Ishikawa (cell line): ENCODE results near the gene UNC79.

Experiments used
- EP300 ChIP-seq: IDR thresholded peaks from 2 replicates; pipeline ENCODE4 v1.6.1; 2012; ENCODE audit warnings: borderline replicate concordance
- TF ChIP-seq, protein P1 (sequence below): IDR thresholded peaks from 2 replicates; pipeline ENCODE4 v1.6.1; 2012

DNA sequence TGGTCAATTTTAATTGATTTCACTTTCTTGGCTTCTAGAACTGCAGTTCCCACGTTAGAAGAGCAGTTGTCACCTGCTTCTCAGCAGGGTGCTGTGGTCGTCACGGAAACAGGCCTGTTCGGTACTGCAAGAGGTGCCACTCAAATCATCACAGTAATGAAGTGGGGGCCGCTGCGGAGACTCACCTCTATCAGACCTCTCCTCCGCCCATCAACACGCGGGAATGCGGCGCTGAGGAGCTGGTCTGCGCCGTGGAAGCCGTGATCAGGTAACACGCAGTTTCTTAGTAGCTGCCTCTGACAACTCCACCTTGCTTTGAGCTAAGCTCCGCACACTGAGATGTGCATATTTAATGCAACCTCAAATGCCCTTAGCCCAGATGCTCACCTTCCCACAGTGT is 107.2 kb downstream of the UNC79 start:
- TF ChIP-seq EP300, result no peak
- TF ChIP-seq, protein P1, sequence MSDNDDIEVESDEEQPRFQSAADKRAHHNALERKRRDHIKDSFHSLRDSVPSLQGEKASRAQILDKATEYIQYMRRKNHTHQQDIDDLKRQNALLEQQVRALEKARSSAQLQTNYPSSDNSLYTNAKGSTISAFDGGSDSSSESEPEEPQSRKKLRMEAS, result no peak
